Esophagus muscularis mucosa (tissue), 4 donors: Measurements from ENCODE around the gene CEP55. TPM values are rescaled to one million over a fixed set of nuclear protein-coding genes. Genes with fewer than 3 reads are reported as not detected.

Experiments
- DNase-seq: peaks from one replicate; pipeline ENCODE4 v3.0.0-alpha.2; 2017; ENCODE audit errors: extremely low spot score
- H3K27ac ChIP-seq, 4 donors: fragments of 200-600 bp; sonication (generic); replicated peaks in 1 of 4; 1 replicate in 3 of 4; 2 replicates in 1 of 4; pipeline ENCODE4 v1.5.1; 2016 to 2019; ENCODE audit warnings: mild to moderate bottlenecking in 1 of 4
- H3K27me3 ChIP-seq, 4 donors: fragments of 200-600 bp; sonication (generic); one replicate each; pipeline versions ENCODE4 v1.5.1 to v1.6.0; 2016 to 2019
- H3K36me3 ChIP-seq, 4 donors: fragments of 200-600 bp; sonication (generic); one replicate each; pipeline ENCODE4 v1.5.1; 2016 to 2019
- H3K4me1 ChIP-seq, 4 donors: fragments of 200-600 bp; sonication (generic); one replicate each; pipeline ENCODE4 v1.5.1; 2016 to 2019
- H3K4me3 ChIP-seq, 4 donors: fragments of 200-600 bp; sonication (generic); 1 replicate in 2 of 4; 2 replicates in 2 of 4; pipeline ENCODE4 v1.5.1; 2016 to 2019; ENCODE audit warnings: mild to moderate bottlenecking in 4 of 4, moderate library complexity in 1 of 4
- H3K9me3 ChIP-seq, 4 donors: fragments of 200-600 bp; sonication (generic); 1 replicate in 3 of 4; 2 replicates in 1 of 4; pipeline ENCODE4 v1.5.1; 2016 to 2019
- EP300 ChIP-seq: sonication (generic); formaldehyde crosslinking; IDR thresholded peaks from one replicate; pipeline ENCODE4 v1.6.1; 2017; ENCODE audit warnings: antibody characterized with exemption
- POLR2A ChIP-seq: fragments of 450-650 bp; IDR thresholded peaks from one replicate; pipeline ENCODE4 v1.6.1; 2017; ENCODE audit warnings: antibody characterized with exemption, moderate library complexity, mild to moderate bottlenecking, low read depth
- POLR2AphosphoS5 ChIP-seq, 2 donors: sonication (generic); formaldehyde crosslinking; IDR thresholded peaks; one replicate each; pipeline ENCODE4 v1.6.1; 2017; ENCODE audit warnings: antibody characterized with exemption in 2 of 2
- WGBS: methylation state at CpG from one replicate; pipeline ENCODE4 v1.1.5; 2018; 5-methylcytosine and 5-hydroxymethylcytosine counted together
- intact Hi-C: fragments of 100-400 bp; cut with DNase I; formaldehyde crosslinking; loops from one replicate; pipeline ENCODE4 v1.15.1; 2023
- total RNA-seq, 4 donors: library from RNA; depleted of rRNA; stranded (reverse); fragments of >200 nt; gene quantifications; one replicate each; pipeline versions ENCODE4 v1.1.0 to v1.2.1, GENCODE V29; 2016
- TF ChIP-seq, protein P1 (sequence below), 3 experiments: fragments of 200-600 bp in 2 of 3; fragments of 450-650 bp in 1 of 3; sonication (generic) in 2 of 3; IDR thresholded peaks; one replicate each; pipeline ENCODE4 v1.5.1; 2017 to 2019; ENCODE audit warnings: antibody characterized with exemption in 3 of 3, mild to moderate bottlenecking in 2 of 3, moderate library complexity in 1 of 3

The CEP55 gene
- total RNA-seq, 4 donors from 2014 or later = 0.19 to 0.80 (median 0.50) TPM; not detected in 1

DNA sequence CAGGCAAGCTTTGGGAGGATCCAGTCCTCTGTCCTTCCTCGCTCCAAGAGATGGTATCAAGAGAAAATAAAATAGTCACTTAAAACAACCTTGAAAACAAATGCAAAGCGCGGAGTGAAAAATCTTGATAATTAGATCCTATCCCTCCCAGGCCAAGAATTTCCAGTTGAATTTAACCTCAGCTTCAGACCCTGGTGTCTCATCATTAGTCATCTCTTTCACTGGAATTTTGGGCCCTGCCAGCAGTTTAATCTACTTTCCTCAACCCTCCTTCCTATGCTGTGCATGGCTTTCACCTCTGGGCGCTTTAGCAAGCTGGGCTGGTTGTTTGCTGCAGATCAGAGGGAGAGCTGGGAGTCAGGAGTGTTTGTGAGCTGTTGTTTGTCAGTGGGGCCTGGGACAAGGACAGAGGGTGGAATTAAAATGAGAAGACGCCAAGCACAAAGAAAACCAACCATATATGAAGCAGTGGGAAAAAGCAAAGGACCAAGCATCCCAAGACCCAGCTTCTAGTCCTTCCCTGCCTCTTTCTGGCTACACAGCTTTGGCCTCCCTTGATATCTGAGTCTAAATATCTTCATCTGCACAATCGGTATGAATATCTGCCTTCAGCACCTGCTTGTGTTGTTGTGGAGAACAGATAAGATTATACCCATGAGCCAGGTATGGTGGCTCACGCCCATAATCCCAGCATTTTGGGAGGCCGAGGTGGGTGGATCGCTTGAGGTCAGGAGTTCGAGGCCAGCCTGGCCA, 27.8 kb upstream of the CEP55 start:
- Histone ChIP-seq H3K27ac (peak overlapping the region; percentile 86 to 93 (median 90)), H3K4me3 (no peak overlapping the region), H3K4me1 (peaks cover 64 to 95% (median 91%) of the 10 kb centered on the region in 4 donors), H3K27me3 (no peaks in the 10 kb centered on the region), H3K9me3 (no peaks in the 10 kb centered on the region), H3K36me3 (peaks cover 0 to 11% (median 2%) of the 10 kb centered on the region in 4 donors)
- intact Hi-C loops = no loop called here
- DNase-seq = no peak
- TF ChIP-seq POLR2A (no peak), POLR2AphosphoS5 (IDR thresholded peaks at IDR 0.05) (peak in 1 of 2 donors; percentile 61)
- WGBS = 79% methylated on average over 10 of the region's 10 CpGs

DNA sequence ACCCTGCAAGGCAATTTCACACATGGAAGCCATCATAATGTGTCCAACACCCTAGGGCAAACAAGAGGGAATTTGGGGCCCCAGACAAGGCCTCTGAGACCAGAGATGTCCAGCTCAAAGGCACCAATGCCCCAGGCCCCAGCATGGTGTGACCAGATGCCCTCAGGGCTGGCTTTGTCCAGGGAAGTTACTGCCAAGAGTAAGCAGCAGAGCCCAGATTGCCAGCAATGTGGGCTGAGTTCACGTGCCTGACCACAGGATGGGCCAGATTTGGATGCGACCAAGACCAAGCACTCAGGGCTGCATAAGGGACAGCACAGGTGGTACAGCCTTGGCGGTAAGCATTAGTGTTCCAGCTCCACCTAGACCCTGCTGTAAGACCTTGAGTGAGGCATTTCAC, 27.0 kb upstream of the CEP55 start:
- Histone ChIP-seq H3K4me3 (no peak overlapping the region), H3K9me3 (no peaks in the 10 kb centered on the region), H3K27me3 (no peaks in the 10 kb centered on the region), H3K27ac (peak overlapping the region; percentile 86 to 93 (median 90)), H3K36me3 (peaks cover 0 to 11% (median 2%) of the 10 kb centered on the region in 4 donors), H3K4me1 (peaks cover 65 to 95% (median 91%) of the 10 kb centered on the region in 4 donors)
- DNase-seq = no peak
- intact Hi-C loops = no loop called here
- TF ChIP-seq, protein P1, sequence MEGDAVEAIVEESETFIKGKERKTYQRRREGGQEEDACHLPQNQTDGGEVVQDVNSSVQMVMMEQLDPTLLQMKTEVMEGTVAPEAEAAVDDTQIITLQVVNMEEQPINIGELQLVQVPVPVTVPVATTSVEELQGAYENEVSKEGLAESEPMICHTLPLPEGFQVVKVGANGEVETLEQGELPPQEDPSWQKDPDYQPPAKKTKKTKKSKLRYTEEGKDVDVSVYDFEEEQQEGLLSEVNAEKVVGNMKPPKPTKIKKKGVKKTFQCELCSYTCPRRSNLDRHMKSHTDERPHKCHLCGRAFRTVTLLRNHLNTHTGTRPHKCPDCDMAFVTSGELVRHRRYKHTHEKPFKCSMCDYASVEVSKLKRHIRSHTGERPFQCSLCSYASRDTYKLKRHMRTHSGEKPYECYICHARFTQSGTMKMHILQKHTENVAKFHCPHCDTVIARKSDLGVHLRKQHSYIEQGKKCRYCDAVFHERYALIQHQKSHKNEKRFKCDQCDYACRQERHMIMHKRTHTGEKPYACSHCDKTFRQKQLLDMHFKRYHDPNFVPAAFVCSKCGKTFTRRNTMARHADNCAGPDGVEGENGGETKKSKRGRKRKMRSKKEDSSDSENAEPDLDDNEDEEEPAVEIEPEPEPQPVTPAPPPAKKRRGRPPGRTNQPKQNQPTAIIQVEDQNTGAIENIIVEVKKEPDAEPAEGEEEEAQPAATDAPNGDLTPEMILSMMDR (IDR thresholded peaks at IDR 0.05) = no peak
- no peak for TF ChIP-seq EP300
- TF ChIP-seq POLR2AphosphoS5 (IDR thresholded peaks at IDR 0.05) = no peak
- no peak for TF ChIP-seq POLR2A
- WGBS = 69% methylated on average over 3 of the region's 3 CpGs

GRCh38 chr10:93471110-93471651, 25.2 kb upstream of the CEP55 start:
- intact Hi-C loops = no loop called here
- 78% methylated on average over 5 of the region's 5 CpGs for WGBS
- no peaks in the 10 kb centered on the region for H3K27me3 ChIP-seq
- H3K4me3 ChIP-seq = no peak overlapping the region
- no peak for DNase-seq
- no peaks in the 10 kb centered on the region for H3K9me3 ChIP-seq
- peaks cover 0 to 11% (median 2%) of the 10 kb centered on the region in 4 donors for H3K36me3 ChIP-seq
- H3K27ac ChIP-seq = peak overlapping the region; percentile 86 to 93 (median 90)
- H3K4me1 ChIP-seq = peaks cover 54 to 95% (median 91%) of the 10 kb centered on the region in 4 donors
- TF ChIP-seq POLR2AphosphoS5 (IDR thresholded peaks at IDR 0.05) (peak; percentile 57 to 82), EP300 (no peak)

DNA sequence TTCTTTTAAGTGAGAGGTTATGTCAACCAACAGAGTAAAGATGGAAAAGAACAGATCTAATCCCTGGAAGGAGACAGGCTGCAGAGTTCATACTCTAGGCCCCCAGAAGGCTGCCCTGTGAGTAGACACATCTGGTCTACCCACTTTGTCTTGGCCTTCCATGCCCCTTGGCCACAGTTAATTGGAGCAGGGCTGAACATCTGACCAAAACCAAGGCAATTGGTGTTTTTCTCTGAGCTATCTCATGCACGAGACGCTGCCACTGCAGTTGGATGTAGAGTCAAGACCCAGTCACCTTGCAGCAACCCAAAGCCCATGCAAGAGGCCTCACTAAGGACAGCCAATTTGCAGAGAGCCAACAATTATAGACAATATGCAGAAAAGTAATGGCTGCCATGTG, 23.3 kb upstream of the CEP55 start:
- 93% methylated on average over 2 of the region's 2 CpGs for WGBS
- DNase-seq = no peak
- TF ChIP-seq, protein P1 (IDR thresholded peaks at IDR 0.05) = no peak
- TF ChIP-seq POLR2A (no peak), POLR2AphosphoS5 (IDR thresholded peaks at IDR 0.05) (no peak), EP300 (no peak)
- no peaks in the 10 kb centered on the region for H3K27me3 ChIP-seq
- peak overlapping the region; percentile 86 to 93 (median 90) for H3K27ac ChIP-seq
- no peaks in the 10 kb centered on the region for H3K9me3 ChIP-seq
- no peak overlapping the region for H3K4me3 ChIP-seq
- H3K4me1 ChIP-seq = peaks cover 44 to 100% (median 96%) of the 10 kb centered on the region in 4 donors
- H3K36me3 ChIP-seq = peaks cover 0 to 16% (median 2%) of the 10 kb centered on the region in 4 donors
- intact Hi-C loops = no loop called here

- Histone ChIP-seq H3K4me3 (no peak overlapping the region), H3K27ac (peak overlapping the region; percentile 86 to 93 (median 90)), H3K36me3 (peaks cover 0 to 14% (median 2%) of the 10 kb centered on the region in 4 donors), H3K27me3 (no peaks in the 10 kb centered on the region), H3K9me3 (no peaks in the 10 kb centered on the region), H3K4me1 (peaks cover 36 to 100% (median 96%) of the 10 kb centered on the region in 4 donors)
- TF ChIP-seq POLR2AphosphoS5 (IDR thresholded peaks at IDR 0.05) = no peak
- no peak for DNase-seq
- intact Hi-C loops = no loop called here
- 75% methylated on average over 7 of the region's 7 CpGs for WGBS
Observed at GRCh38 chr10:93473804-93474472, 22.5 kb upstream of the CEP55 start.

GRCh38 chr10:93475227-93475626, 21.2 kb upstream of the CEP55 start:
- no peak overlapping the region for H3K4me3 ChIP-seq
- no peak for DNase-seq

More at GRCh38 chr10:93475227-93475626, 21.2 kb upstream of the CEP55 start:
- WGBS = 67% methylated on average over 2 of the region's 2 CpGs
- peak overlapping the region; percentile 43 to 93 (median 90) for H3K27ac ChIP-seq
- H3K4me1 ChIP-seq = peaks cover 29 to 100% (median 98%) of the 10 kb centered on the region in 4 donors
- H3K27me3 ChIP-seq = no peaks in the 10 kb centered on the region
- intact Hi-C loops = loop anchor here (5.0 kb wide), 1 partner anchor 48 kb away; no protein-coding TSS in a partner anchor
- H3K9me3 ChIP-seq = no peaks in the 10 kb centered on the region
- TF ChIP-seq, protein P1 (IDR thresholded peaks at IDR 0.05) = no peak
- TF ChIP-seq POLR2AphosphoS5 (IDR thresholded peaks at IDR 0.05) (no peak), EP300 (no peak), POLR2A (no peak)
- peaks cover 0 to 5% (median 0%) of the 10 kb centered on the region in 4 donors for H3K36me3 ChIP-seq
